Nephron (organoid): ENCODE data around the gene PAPOLB.

Source experiments
- H3K27ac Mint-ChIP-seq, 3 experiments: 2 replicates each; pipeline ENCODE4 v1.8.0; 2020; ENCODE audit warnings: mixed read lengths in 3 of 3, mild to moderate bottlenecking in 2 of 3, moderate library complexity in 1 of 3
- H3K27me3 Mint-ChIP-seq: 2 replicates; pipeline ENCODE4 v1.8.0; 2021; ENCODE audit warnings: low read depth, mild to moderate bottlenecking, moderate library complexity, mixed read lengths
- H3K36me3 Mint-ChIP-seq: 2 replicates; pipeline ENCODE4 v1.8.0; 2020; ENCODE audit warnings: low read depth, mixed read lengths
- H3K4me1 Mint-ChIP-seq: 2 replicates; pipeline ENCODE4 v1.8.0; 2020; ENCODE audit warnings: mixed read lengths
- H3K4me3 Mint-ChIP-seq, 3 experiments: 2 replicates each; pipeline ENCODE4 v1.8.0; 2020; ENCODE audit warnings: mild to moderate bottlenecking in 3 of 3, mixed read lengths in 3 of 3, moderate library complexity in 2 of 3
- H3K9me3 Mint-ChIP-seq: 2 replicates; pipeline ENCODE4 v1.8.0; 2020; ENCODE audit warnings: mixed read lengths
- CTCF ChIP-seq, 3 experiments: fragments of 200-600 bp; sonication (generic); IDR thresholded peaks; one replicate each; pipeline ENCODE4 v1.5.0; 2021; ENCODE audit warnings: antibody characterized with exemption in 3 of 3; ENCODE audit not compliant: unreplicated experiment in 3 of 3

The PAPOLB gene

GRCh38 chr7:4808026-4808425 lies 53.8 kb downstream of the PAPOLB start:
- H3K9me3 Mint-ChIP-seq = no peaks in the 10 kb centered on the region
- H3K27ac Mint-ChIP-seq = no peak overlapping the region
- H3K36me3 Mint-ChIP-seq = peaks cover 4% of the 10 kb centered on the region
- H3K4me3 Mint-ChIP-seq = no peak overlapping the region
- H3K27me3 Mint-ChIP-seq = peaks cover 27% of the 10 kb centered on the region
- no peaks in the 10 kb centered on the region for H3K4me1 Mint-ChIP-seq
- no peak for TF ChIP-seq CTCF (IDR thresholded peaks at IDR 0.05; ENCODE audit: unreplicated experiment in 3 of 3)
